Measurements from ENCODE around the gene PEAR1. TPM values are rescaled to one million over a fixed set of nuclear protein-coding genes. Genes with fewer than 3 reads are reported as not detected.

Gene PEAR1
- total and polyA plus RNA-seq, 2 donors (not counting 1 experiment from before 2014, with no cell fraction given), result 2.6 to 41.5 TPM

- TF ChIP-seq CTCF (conservative IDR thresholded peaks at IDR 0.05 in 1 of 2, IDR thresholded peaks at IDR 0.05 in 1 of 2; ENCODE audit: low read depth in 1 of 2, low read length in 2 of 2), result peak; percentile 50 to 64
- no peak for TF ChIP-seq EZH2 (IDR thresholded peaks at IDR 0.05; ENCODE audit: low read length, missing control alignments)
- peak overlapping the region; percentile 82 for H3K4me2 ChIP-seq (ENCODE audit: extremely low read depth, insufficient read depth, low read length)
- peak overlapping the region in 3 of 4 experiments; percentile 13 to 39 (median 31) for H3K4me3 ChIP-seq (replicated peaks in 1 of 4; ENCODE audit: control extremely low read depth in 1 of 4, insufficient read depth in 1 of 4, low read depth in 3 of 4, low read length in 4 of 4)
- no peaks in the 10 kb centered on the region for H3K79me2 ChIP-seq (ENCODE audit: control insufficient read depth, insufficient read depth, low read length)
- H3K36me3 ChIP-seq (ENCODE audit: control insufficient read depth, insufficient read depth, low read length), result no peaks in the 10 kb centered on the region
- H3K9me3 ChIP-seq (ENCODE audit: control insufficient read depth, insufficient read depth, low read depth, low read length), result no peaks in the 10 kb centered on the region
- peaks cover 12% of the 10 kb centered on the region for H3K27me3 ChIP-seq (ENCODE audit: control insufficient read depth, insufficient read depth, low read length)
- no peak overlapping the region for H3K27ac ChIP-seq (ENCODE audit: insufficient read depth, low read length)
- H3K9ac ChIP-seq (ENCODE audit: insufficient read depth, low read length), result no peak overlapping the region
- H2AFZ ChIP-seq (ENCODE audit: low read length), result peak overlapping the region; percentile 53
- no peaks in the 10 kb centered on the region for H3K4me1 ChIP-seq (ENCODE audit: control insufficient read depth, extremely low read depth, insufficient read depth, low read length)
- DNase-seq (ENCODE audit: low read depth in 2 of 2), result peak; percentile 64 to 66
- H4K20me1 ChIP-seq (ENCODE audit: control insufficient read depth, extremely low read depth, insufficient read depth, low read length), result no peaks in the 10 kb centered on the region
Observed at GRCh38 chr1:156927215-156928042, 33.9 kb downstream of the PEAR1 start.

- H2AFZ ChIP-seq (ENCODE audit: low read length), result no peak overlapping the region
Observed at GRCh38 chr1:156928043-156928602, 34.6 kb downstream of the PEAR1 start.

More at GRCh38 chr1:156928043-156928602, 34.6 kb downstream of the PEAR1 start:
- peak overlapping the region; percentile 82 for H3K4me2 ChIP-seq (ENCODE audit: extremely low read depth, insufficient read depth, low read length)
- no peaks in the 10 kb centered on the region for H3K79me2 ChIP-seq (ENCODE audit: control insufficient read depth, insufficient read depth, low read length)
- no peaks in the 10 kb centered on the region for H3K36me3 ChIP-seq (ENCODE audit: control insufficient read depth, insufficient read depth, low read length)
- TF ChIP-seq CTCF (conservative IDR thresholded peaks at IDR 0.05 in 1 of 2, IDR thresholded peaks at IDR 0.05 in 1 of 2; ENCODE audit: low read depth in 1 of 2, low read length in 2 of 2), result peak in 1 of 2 donors; percentile 10
- no peak for TF ChIP-seq EZH2 (IDR thresholded peaks at IDR 0.05; ENCODE audit: low read length, missing control alignments)
- no peak overlapping the region for H3K9ac ChIP-seq (ENCODE audit: insufficient read depth, low read length)
- H3K4me3 ChIP-seq (replicated peaks in 1 of 4; ENCODE audit: control extremely low read depth in 1 of 4, insufficient read depth in 1 of 4, low read depth in 3 of 4, low read length in 4 of 4), result no peak overlapping the region
- H4K20me1 ChIP-seq (ENCODE audit: control insufficient read depth, extremely low read depth, insufficient read depth, low read length), result no peaks in the 10 kb centered on the region
- DNase-seq (ENCODE audit: low read depth in 2 of 2), result no peak
- H3K4me1 ChIP-seq (ENCODE audit: control insufficient read depth, extremely low read depth, insufficient read depth, low read length), result no peaks in the 10 kb centered on the region
- no peaks in the 10 kb centered on the region for H3K9me3 ChIP-seq (ENCODE audit: control insufficient read depth, insufficient read depth, low read depth, low read length)
- H3K27ac ChIP-seq (ENCODE audit: insufficient read depth, low read length), result no peak overlapping the region
- H3K27me3 ChIP-seq (ENCODE audit: control insufficient read depth, insufficient read depth, low read length), result peaks cover 8% of the 10 kb centered on the region

Data from fibroblast of lung (primary cell).